ENCODE data around the gene NRGN. TPM values are rescaled to one million over a fixed set of nuclear protein-coding genes. Genes with fewer than 3 reads are reported as not detected.

NRGN gene
- total RNA-seq (2013; cell fraction: nucleolus; rRNA removed), result not detected in 2 replicates
- total RNA-seq (2014; rRNA removed), result 0.49 and 1.1 TPM in 2 replicates
- total RNA-seq (2014; rRNA removed; fragmentation: Illumina TruSeq; extraction: Trizol), result 0.36 TPM in 1 of 2 replicates, not detected in the other
- 2.7 and 3.2 TPM in 2 replicates for total RNA-seq (2021)
- polyA plus RNA-seq (2011; ENCODE audit: low read depth), result 0.84 TPM
- polyA plus RNA-seq (2011; rRNA removed), result 0.97 and 2.1 TPM in 2 replicates
- 4.2 and 5.7 TPM in 2 replicates for polyA plus RNA-seq (2011; cell fraction: cytosol; rRNA removed)
- polyA plus RNA-seq (2011; cell fraction: nucleus; rRNA removed), result 9.3 and 10.5 TPM in 2 replicates
- 2.3 and 2.8 TPM in 2 replicates for polyA plus RNA-seq (2012)
- polyA plus RNA-seq (2014; fragmentation: Illumina TruSeq; extraction: Trizol), result 1.2 TPM in 1 of 2 replicates, not detected in the other
- polyA plus RNA-seq (2014; fragmentation: Nextera tagmentation; extraction: Ambion mirVana), result not detected
- polyA plus RNA-seq (2014; rRNA removed), result 2.8 and 3.5 TPM in 2 replicates
- polyA plus RNA-seq (2016; fragmentation: Nextera tagmentation; extraction: Ambion mirVana), result 1 to 10 TPM in 1 of 2 experiments, under 1 TPM in 1; 0.92 to 1.1 TPM
- polyA minus RNA-seq (2011; rRNA and poly(A)+ RNA removed), result 0.88 and 0.95 TPM in 2 replicates
- 2.0 and 2.1 TPM in 2 replicates for polyA minus RNA-seq (2011; cell fraction: cytosol; rRNA and poly(A)+ RNA removed)
- 1.9 and 2.4 TPM in 2 replicates for polyA minus RNA-seq (2011; cell fraction: nucleus; rRNA and poly(A)+ RNA removed)
- percentile 39 among the genes with signal in this experiment for Bru-seq, nascent RNA
- BruChase-seq, experiment 1, labeled RNA remaining after a 6-hour chase, result percentile 15 among the genes with signal in this experiment
- BruChase-seq, experiment 2, labeled RNA remaining after a 2-hour chase, result percentile 33 among the genes with signal in this experiment
- long read RNA-seq, experiment 1, result 0 reads
- long read RNA-seq, experiment 2, result 0 reads

- intact Hi-C loops (cut with micrococcal nuclease; ENCODE audit: unreplicated experiment) (no loop called here), in situ Hi-C loops (cut with MboI) (no loop called here)
- no peaks in the 10 kb centered on the region for H3K79me2 ChIP-seq (ENCODE audit: control insufficient read depth, insufficient read depth, low read length)
- H3K27me3 ChIP-seq (replicated peaks in 1 of 2; ENCODE audit: control insufficient read depth in 2 of 2, insufficient read depth in 2 of 2, low read length in 1 of 2), result peaks cover 2 to 3% of the 10 kb centered on the region in 2 experiments; a peak in 1 of 4 replicates
- peak within 1 kb of the TSS; percentile 99 for H3K4me2 ChIP-seq (ENCODE audit: control insufficient read depth, insufficient read depth)
- peak within 1 kb of the TSS; percentile 29; the same call in 1 of the 2 replicates for H3K9ac ChIP-seq (ENCODE audit: control insufficient read depth, insufficient read depth, low read length)
- WGBS (ENCODE audit: insufficient coverage, insufficient replicate concordance, low lambda C conversion rate, missing lambda C conversion rate), result 3% methylated on average over 36 of the region's 59 CpGs
- peaks cover 10% of the 10 kb centered on the region for H3K4me1 ChIP-seq (ENCODE audit: control insufficient read depth, insufficient read depth, low read length)
- H2AFZ ChIP-seq (ENCODE audit: control insufficient read depth, low read depth, low read length), result peak within 1 kb of the TSS; percentile 81
- H4K20me1 ChIP-seq (ENCODE audit: control insufficient read depth, insufficient read depth), result no peaks in the 10 kb centered on the region
- H3K9me3 ChIP-seq (replicated peaks; ENCODE audit: control insufficient read depth, insufficient read depth, low read length), result no peaks in the 10 kb centered on the region
- H3K36me3 ChIP-seq (ENCODE audit: control insufficient read depth in 2 of 2, insufficient read depth in 2 of 2, low read length in 1 of 2), result no peaks in the 10 kb centered on the region
- H3K27ac ChIP-seq (ENCODE audit: control insufficient read depth, insufficient read depth), result no peak within 1 kb of the TSS
- ATAC-seq (peak; percentile 99), FAIRE-seq (no peak), DNase-seq (ENCODE audit: low read depth, low spot score) (no peak)
- peak within 1 kb of the TSS; percentile 81 for H3K4me3 ChIP-seq
- SMC1A ChIA-PET (ENCODE audit: uncharacterized antibody, unreplicated experiment), result interaction anchor here (0.9 to 4.9 kb wide), 4 partner anchors 15 to 96 kb away, joined by 3 to 32 read pairs (median 4); no protein-coding TSS in a partner anchor
- POLR2A ChIA-PET, result interaction anchor here (1.6 kb wide), 1 partner anchor 13 kb away, joined by 5 read pairs; no protein-coding TSS in a partner anchor
- CTCF ChIA-PET, result interaction anchor here (0.9 to 12.2 kb wide), 6 partner anchors 8 to 68 kb away, joined by 3 to 202 read pairs (median 6); partner anchors contain the start of genes ESAM, SIAE and SPA17
- no TSS peak for BruUV-seq (replicated peaks)
- RAD21 ChIA-PET (ENCODE audit: unreplicated experiment), result interaction anchor here (0.6 to 2.9 kb wide), 3 partner anchors 22 to 70 kb away, joined by 3 to 23 read pairs (median 4); no protein-coding TSS in a partner anchor
- peak; percentile 46; the same call in 1 of the 2 replicates for TF ChIP-seq NFYB (IDR thresholded peaks at IDR 0.05; ENCODE audit: insufficient read depth, low read depth, low read length)
- no peak for TF ChIP-seq IRF5 (IDR thresholded peaks at IDR 0.05; ENCODE audit: borderline replicate concordance)
- TF ChIP-seq CBX5 (IDR thresholded peaks at IDR 0.05; ENCODE audit: low read depth), result no peak
- no peak for TF ChIP-seq NFIC (IDR thresholded peaks at IDR 0.05; ENCODE audit: low read depth, low read length)
- TF ChIP-seq MLLT1 (IDR thresholded peaks at IDR 0.05), result no peak
- peak; percentile 44 for TF ChIP-seq SIX5 (IDR thresholded peaks at IDR 0.05; ENCODE audit: low read depth, low read length, severe bottlenecking)
- TF ChIP-seq HDAC2 (IDR thresholded peaks at IDR 0.05), result no peak
- TF ChIP-seq IKZF1 (conservative IDR thresholded peaks at IDR 0.05), result no peak; the same call in 1 of the 2 replicates
- no peak for TF ChIP-seq MYC (IDR thresholded peaks at IDR 0.05; ENCODE audit: insufficient read depth, insufficient read length, insufficient replicate concordance, low read length, severe bottlenecking)
- TF ChIP-seq IRF4 (IDR thresholded peaks at IDR 0.05; ENCODE audit: low read depth, low read length), result no peak
- no peak for TF ChIP-seq TCF3 (IDR thresholded peaks at IDR 0.05; ENCODE audit: borderline replicate concordance, insufficient read depth, low read depth, low read length)
- TF ChIP-seq CEBPZ (IDR thresholded peaks at IDR 0.05; ENCODE audit: low read depth, low read length), result no peak
Observed at GRCh38 chr11:124739479-124740276, at the start of gene NRGN. TSS of gene NRGN (plus strand) at chr11:124739942. CDS start at chr11:124740085, 143 bp downstream.

All from GM12878 (cell line).